ACHN (cell line): ENCODE results near the gene MATN3.

Source experiments
- DNase-seq: peaks from one replicate; pipeline ENCODE4 v3.0.0-alpha.2; 2015
- in situ Hi-C: cut with HindIII; loops from 2 replicates; pipeline ENCODE4 v1.10.0; 2017; ENCODE audit warnings: low sequenced_read_pairs, low pct_ligation_motif_present, low pct_unique_long_range_greater_than_20kb

The MATN3 gene

DNA sequence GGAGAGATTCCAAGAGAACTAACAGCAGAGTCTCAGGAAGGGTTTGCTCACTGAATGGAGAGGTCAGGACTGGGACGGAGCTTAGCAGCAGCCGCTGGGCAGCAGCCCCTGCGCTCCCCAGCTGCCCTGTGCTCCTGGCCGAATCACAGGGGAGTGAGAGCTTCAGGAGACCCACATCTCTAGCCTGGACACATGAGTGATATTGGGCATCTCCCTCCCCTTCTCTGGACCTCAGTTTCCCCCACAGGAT, 511 bp downstream of the MATN3 start:
- in situ Hi-C loops = no loop called here
- no peak for DNase-seq

DNA sequence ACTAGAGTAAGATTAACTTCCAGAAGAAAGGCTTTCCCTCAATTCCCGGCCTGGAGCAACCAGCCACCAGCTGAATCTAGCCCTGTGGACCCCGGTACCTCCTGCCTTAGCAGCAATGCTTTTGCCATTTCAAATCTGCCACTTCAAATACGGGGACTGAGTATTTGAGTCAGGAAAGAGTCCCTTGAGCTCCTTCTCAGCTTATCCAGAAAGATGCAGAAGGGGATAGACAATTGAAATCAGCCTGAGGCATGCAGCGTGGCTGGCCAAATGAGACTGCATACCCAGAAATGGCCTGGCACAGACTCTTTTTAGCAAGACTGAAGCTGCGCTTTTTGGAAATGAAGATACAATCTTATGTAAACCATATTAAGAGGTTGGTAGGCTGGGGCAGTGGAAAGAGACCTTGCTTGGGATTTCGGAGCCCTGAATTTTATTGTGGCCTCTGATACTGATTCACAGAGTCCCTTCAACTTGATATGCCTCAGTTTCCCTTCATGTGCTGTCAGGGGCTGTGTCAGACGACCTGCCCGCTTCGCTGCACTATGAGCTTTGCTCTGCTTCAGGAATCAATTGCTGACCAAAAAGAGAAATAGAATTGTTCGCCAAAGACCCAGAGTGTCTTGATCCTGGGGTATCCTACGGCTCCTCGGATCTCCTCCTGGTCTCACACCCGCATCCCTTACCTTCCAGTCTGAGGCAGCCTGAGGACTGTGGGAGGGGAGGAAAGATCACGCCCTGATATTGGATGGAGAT, 1.0 kb downstream of the MATN3 start:
- DNase-seq = no peak
- in situ Hi-C loops = no loop called here

- DNase-seq = no peak
- in situ Hi-C loops = no loop called here
Measured at GRCh38 chr2:20008703-20009102, 3.8 kb downstream of the MATN3 start.

GRCh38 chr2:20005891-20006470, 6.5 kb downstream of the MATN3 start:
- DNase-seq = no peak
- in situ Hi-C loops = no loop called here

DNA sequence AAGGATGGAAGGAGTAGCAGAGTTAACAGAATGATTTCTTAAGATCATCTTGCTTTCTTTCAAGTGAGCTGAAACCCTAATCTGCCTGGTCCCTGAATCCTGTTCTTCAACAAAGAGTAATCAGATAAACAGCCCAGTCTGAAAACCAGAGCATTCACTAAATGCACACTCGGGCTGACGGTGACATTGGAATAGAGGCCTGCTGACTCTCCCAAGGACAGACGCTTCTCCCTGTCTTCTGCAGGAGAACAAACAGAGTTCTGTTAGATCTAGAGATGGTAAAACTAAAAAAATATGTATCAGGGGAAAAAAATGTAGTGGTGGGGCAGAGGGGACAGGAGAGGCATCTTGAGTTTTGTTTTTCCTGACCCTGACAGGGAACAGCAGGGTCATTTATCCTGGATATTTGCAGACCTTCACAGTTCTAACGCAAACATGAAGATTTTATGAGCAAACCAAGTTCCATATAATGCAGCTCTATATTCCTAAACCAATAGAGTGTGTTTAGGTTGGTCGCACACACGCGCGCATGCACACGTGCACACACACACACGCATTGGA, 7.3 kb downstream of the MATN3 start:
- DNase-seq = no peak
- in situ Hi-C loops = no loop called here

GRCh38 chr2:20001361-20001863, 11.1 kb downstream of the MATN3 start:
- in situ Hi-C loops = no loop called here
- DNase-seq = no peak

DNA sequence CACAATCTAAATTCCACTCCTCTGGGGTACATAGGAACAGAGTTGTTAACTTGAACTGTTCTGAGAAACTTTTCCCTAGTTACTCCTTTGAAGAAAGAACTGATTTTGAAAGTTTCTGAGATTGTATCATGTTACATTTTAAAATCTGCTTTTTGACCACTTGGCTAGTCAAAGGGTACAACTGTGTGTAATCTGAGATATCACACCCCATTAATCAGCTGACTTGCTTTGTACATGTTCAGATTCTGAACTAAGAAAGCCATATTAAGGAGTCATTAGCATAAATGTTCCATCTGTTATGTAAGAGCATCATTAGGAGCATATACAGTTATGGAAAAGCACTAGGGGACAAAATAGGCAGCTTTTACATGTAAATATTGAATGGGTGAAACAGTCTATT, 18.7 kb downstream of the MATN3 start:
- DNase-seq = no peak
- in situ Hi-C loops = no loop called here

DNA sequence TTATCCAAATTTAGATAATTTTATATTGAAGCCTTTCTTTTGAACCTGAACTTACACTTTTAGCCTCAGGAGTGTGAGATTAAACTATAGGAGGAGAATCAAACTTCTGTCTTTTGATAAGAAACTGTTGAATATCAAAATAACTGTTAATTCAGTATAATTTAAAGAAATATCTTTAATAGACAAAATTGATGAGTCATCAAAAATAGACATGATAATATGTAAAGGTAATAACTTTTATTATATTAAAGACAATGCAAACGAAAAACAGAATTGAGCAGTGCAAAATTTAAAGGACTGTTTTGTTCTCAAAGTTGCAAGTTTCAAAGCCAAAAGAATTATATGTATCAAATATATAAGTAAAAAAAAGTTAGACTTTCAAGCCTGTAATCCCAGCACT, 20.6 kb downstream of the MATN3 start:
- DNase-seq = no peak
- in situ Hi-C loops = no loop called here

- in situ Hi-C loops = no loop called here
- no peak for DNase-seq
Measured at GRCh38 chr2:19990416-19990728, 22.1 kb downstream of the MATN3 start.

DNA sequence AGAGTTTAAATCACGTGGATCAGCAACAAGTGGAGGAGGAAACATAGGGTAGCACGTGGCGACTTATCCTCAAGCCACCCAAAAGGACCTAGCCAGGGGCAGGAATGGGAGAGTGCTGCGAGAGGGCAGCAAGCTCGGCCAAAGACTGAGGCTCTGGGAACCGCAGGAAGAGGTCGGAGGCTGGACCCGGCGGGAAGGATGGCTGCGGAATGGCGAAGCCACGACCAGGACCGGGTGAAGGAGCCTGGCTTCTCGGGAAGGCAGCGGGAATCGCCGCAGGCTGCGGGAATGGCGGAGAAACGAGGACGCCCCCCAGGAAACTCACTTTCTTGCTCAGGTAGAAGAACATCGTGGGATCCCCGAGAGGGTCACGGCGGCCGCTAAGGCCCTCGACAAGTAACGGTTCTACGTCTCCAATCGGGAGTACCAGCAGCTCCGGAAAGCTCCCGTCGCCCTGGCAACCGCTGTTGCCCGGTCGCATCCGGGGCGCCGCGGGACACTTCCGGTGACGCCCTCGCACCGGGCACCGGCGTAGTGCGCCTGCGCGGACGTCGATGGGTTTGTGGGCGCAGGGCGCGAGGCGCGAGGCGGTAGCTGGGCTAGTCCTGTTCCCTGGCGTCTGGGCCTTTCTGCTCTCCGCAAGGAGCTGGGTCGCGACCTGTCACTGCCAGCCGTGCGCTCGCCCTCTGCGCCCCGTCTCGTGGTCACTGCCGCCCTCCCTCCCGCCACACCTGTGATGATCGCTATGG, 22.6 kb downstream of the MATN3 start, which contains the start of gene WDR35:
WDR35 (minus strand) TSS at position 439 of the 749 bp plus-strand sequence; CDS start at position 349, 90 bp downstream.
- in situ Hi-C loops = no loop called here
- DNase-seq = peak; percentile 94

DNA sequence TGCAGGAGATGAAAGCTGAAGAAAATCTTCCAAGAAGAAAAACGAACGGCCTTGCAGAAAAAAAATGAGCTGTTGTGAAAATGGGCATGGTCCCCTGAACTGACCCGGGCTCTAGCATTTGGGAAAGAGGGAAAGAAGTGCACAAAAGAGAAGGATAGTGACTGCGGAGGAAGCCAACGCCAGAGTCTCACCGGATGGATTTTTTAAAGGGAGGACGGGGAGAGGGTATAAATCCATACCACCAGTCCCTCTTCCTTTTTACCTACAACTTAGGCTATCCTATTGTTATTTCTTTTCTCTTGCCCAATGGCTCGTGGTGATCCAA, 23.2 kb downstream of the MATN3 start:
- DNase-seq = no peak
- in situ Hi-C loops = no loop called here

DNA sequence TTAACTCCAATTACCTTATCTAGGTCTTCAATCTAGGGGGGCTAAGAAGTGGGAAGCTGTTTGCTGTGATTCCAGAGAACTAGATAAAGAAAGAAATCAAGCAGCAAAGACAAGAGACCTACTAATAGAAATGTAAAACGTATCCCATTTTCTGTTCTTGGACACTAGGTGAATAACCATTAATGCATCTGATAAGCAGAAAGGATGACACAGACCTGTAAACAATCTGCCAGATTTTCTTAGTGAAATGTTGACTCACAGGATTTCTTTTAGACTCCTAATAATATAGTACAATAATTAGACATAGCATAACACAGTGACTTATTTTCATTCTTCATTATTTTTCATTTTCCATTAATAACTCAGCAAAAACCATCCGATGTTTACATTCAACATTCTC, 23.9 kb downstream of the MATN3 start:
- DNase-seq = no peak
- in situ Hi-C loops = no loop called here

GRCh38 chr2:19987936-19988335, 24.5 kb downstream of the MATN3 start:
- no peak for DNase-seq

GRCh38 chr2:19982268-19982667, 30.2 kb downstream of the MATN3 start:
- DNase-seq = no peak
- in situ Hi-C loops = no loop called here

More at GRCh38 chr2:19987936-19988335, 24.5 kb downstream of the MATN3 start:
- in situ Hi-C loops = no loop called here

- DNase-seq = no peak
- in situ Hi-C loops = no loop called here
Measured at GRCh38 chr2:19979932-19980331, 32.5 kb downstream of the MATN3 start.

DNA sequence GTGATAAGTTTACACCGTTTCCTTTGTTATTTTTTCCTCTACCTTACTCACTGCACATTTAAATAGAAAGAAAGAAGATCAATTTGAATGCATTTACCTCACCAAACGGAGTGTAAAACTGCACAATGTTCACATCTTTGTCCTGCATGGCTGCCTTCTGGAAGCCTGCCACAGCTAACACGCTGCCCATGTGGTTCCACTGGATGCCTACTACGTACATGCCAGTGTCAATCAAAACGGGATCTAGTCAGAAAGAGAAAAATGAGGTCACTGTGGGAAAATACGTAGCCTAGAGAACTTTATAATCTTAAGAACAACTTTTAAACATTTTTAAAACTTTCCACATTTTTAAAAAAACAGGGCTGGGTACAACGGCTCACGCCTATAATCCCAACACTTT, 39.0 kb downstream of the MATN3 start:
- in situ Hi-C loops = no loop called here
- DNase-seq = no peak

- no peak for DNase-seq
- in situ Hi-C loops = no loop called here
Measured at GRCh38 chr2:19971691-19972090, 40.8 kb downstream of the MATN3 start.

- DNase-seq = no peak
- in situ Hi-C loops = no loop called here
Measured at GRCh38 chr2:19963386-19963785, 49.1 kb downstream of the MATN3 start.

GRCh38 chr2:19955544-19956422, 56.7 kb downstream of the MATN3 start:
- DNase-seq = peak; percentile 86
- in situ Hi-C loops = no loop called here
